Hematopoietic multipotent progenitor cell treated with erythropoietin and hydrocortisone succinate and interleukin-3 and kit ligand, for 8 days (in vitro differentiated cells): ENCODE measurements around the gene TNFRSF19.
"Not testable (repeated sequence)": the region's sequence is repeated elsewhere in the genome, so short reads cannot be mapped to it uniquely, and the experiment has no call there.

Experiments
- DNase-seq: peaks from one replicate; pipeline ENCODE4 v3.0.0-alpha.2; 2015

TNFRSF19 gene

DNA sequence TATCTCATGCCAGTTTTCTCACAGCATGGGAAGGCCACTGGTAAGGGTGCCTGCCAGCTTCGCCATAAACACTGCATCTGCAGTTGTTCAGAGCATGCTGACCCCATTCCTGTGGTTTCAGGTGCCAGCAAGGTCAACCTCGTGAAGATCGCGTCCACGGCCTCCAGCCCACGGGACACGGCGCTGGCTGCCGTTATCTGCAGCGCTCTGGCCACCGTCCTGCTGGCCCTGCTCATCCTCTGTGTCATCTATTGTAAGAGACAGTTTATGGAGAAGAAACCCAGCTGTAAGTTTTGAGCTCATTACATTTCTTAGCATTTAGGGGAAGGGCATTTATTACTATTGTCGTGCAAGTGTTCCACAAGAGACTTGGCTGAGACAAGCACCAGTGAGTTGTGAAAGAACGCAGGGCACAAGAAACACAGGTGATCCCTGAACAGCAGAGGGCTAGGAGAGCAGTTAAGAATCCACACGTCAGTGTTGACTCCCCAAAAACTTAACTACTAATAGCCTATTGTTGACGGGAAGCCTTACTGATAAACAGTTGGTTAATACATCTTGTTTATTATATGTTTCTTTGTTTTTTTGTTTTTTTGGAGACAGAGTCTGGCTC lies 88.8 kb downstream of the TNFRSF19 start:
- DNase-seq, result no peak

DNA sequence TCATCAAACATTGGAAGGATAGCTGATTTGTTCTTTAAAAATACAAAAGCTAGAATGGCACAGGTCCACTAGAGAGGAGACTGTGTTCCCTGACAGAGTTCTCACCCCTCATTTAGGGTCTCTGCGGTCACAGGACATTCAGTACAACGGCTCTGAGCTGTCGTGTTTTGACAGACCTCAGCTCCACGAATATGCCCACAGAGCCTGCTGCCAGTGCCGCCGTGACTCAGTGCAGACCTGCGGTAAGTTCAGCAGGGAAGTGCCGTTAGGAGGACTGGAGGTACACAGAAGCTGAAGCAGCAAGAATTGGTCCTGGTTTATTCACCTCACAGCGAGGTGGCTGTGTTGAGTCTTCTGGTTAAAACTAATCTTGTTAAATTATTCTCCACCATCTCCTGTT lies 90.0 kb downstream of the TNFRSF19 start:
- no peak for DNase-seq

DNA sequence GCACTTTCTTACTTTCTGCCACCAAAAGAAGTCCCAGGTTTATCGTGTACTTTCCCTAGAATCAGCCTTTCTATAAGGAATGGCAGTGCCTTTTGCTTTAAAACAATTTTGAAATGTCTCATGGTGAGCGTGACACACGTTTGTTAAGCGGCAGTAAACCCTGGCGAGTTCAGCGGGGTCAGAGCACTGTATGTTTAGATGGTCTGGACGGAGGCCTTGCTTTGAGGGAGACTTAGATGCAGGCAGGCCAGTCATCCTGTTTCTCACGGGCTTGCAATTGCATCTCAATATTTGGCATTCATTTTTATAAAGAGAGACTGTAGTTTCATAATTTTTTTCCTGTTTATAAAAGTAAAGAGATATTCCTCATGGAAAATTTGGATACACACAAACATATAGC lies 96.4 kb downstream of the TNFRSF19 start:
- no peak for DNase-seq

DNA sequence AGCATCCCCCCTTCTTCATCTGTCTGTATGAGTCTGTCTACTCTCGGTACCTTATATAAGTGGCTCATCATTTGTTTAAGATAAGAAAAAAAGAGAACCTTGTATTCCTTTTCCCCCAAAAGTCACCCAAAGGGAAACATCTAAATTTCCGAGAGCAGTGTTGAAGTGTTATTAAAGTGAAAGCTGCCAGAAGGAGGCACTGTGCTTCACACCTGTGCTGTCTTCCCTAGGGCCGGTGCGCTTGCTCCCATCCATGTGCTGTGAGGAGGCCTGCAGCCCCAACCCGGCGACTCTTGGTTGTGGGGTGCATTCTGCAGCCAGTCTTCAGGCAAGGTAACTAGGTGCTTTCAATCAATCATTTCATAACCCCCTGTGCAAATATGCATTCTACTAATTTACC lies 97.5 kb downstream of the TNFRSF19 start:
- no peak for DNase-seq

DNA sequence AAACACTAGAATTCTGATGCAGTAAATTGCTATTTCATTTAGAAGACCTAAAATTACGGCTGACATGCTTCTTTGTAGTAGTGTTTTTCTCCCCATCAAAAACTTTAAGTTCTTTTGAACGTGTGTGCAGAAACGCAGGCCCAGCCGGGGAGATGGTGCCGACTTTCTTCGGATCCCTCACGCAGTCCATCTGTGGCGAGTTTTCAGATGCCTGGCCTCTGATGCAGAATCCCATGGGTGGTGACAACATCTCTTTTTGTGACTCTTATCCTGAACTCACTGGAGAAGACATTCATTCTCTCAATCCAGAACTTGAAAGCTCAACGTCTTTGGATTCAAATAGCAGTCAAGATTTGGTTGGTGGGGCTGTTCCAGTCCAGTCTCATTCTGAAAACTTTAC lies 98.3 kb downstream of the TNFRSF19 start:
- DNase-seq, result no peak

DNA sequence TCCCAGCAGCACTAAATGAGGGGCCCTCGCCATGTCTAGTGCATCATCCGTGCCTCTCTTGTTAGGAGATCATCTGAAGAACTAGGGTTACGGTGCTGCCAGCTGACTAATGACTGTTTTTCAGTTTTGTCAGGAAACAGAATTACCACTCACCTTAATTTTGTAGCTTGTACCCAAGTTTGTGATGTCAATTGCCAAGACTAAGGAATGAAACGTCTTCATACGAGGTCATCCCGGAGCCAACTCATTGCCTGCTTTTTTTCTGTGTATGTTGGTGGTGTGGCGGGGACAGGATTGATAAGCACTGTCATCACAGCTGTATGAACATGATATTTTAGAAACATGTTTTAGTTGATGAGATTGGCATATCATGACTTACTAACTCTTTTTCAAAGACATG lies 100.6 kb downstream of the TNFRSF19 start:
- peak; percentile 64 for DNase-seq

DNA sequence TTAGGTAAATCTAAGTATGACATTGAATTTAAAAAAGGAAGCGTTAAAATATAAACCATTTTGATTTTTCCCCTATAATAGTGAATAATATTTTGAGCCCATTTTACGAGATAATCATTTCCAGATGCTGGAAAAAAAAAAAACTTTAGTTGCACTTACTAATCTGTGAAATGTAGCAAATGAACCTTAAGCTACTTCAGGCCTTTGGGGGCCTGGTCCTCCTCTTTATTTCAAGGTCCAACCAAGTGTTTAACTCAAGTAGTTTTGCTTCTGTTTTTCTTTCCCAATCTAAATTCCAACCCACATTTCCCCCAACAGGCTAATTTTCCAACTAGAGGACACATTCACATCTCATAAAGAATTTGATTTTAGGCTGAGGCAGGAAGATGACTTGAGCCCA lies 101.2 kb downstream of the TNFRSF19 start:
- no peak for DNase-seq

DNA sequence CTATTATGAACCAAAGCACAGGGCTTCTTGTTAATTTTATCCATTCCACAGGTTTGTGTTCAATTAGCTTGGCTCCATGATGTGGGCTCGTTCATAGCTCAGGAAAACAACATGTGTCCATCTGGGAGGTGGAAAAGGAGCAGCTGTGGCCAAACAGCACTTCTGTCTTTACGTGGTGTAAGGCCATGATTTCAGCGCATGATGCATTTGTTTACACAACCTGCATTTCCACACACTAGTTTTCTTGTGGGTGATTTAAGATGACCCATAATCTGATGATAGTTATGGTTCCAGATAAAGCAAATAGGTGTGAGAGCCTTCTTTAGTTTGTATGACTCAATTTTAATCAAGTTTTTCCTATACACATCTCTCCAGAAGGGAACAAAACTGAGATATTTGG lies 101.7 kb downstream of the TNFRSF19 start:
- DNase-seq, result no peak

DNA sequence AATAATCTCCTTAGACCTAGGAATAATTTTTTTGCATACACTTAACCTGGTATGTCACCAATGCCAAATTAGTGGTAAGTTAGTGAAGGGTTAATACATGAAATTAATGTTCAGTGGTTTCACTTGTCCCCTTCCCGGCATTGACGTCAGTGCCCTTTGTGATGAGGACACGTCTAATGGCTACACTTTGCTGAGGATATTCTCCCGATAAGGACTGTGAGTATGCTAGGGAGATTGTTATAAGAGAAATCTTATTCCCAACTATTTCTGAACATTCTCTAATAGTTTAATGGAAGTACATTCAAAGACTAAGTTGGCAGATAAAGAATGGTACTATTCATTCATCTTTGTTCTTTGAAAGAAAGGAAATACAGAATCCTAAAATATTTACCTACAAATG lies 102.4 kb downstream of the TNFRSF19 start:
- no peak for DNase-seq

DNA sequence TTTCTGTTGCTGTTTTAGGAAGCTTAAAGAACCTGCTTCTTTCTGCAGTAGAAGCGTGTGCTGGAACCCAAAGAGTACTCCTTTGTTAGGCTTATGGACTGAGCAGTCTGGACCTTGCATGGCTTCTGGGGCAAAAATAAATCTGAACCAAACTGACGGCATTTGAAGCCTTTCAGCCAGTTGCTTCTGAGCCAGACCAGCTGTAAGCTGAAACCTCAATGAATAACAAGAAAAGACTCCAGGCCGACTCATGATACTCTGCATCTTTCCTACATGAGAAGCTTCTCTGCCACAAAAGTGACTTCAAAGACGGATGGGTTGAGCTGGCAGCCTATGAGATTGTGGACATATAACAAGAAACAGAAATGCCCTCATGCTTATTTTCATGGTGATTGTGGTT lies 103.1 kb downstream of the TNFRSF19 start:
- no peak for DNase-seq

DNA sequence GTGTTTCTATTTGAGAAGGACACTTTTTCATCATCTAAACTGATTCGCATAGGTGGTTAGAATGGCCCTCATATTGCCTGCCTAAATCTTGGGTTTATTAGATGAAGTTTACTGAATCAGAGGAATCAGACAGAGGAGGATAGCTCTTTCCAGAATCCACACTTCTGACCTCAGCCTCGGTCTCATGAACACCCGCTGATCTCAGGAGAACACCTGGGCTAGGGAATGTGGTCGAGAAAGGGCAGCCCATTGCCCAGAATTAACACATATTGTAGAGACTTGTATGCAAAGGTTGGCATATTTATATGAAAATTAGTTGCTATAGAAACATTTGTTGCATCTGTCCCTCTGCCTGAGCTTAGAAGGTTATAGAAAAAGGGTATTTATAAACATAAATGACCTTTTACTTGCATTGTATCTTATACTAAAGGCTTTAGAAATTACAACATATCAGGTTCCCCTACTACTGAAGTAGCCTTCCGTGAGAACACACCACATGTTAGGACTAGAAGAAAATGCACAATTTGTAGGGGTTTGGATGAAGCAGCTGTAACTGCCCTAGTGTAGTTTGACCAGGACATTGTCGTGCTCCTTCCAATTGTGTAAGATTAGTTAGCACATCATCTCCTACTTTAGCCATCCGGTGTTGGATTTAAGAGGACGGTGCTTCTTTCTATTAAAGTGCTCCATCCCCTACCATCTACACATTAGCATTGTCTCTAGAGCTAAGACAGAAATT lies 103.8 kb downstream of the TNFRSF19 start:
- no peak for DNase-seq

DNA sequence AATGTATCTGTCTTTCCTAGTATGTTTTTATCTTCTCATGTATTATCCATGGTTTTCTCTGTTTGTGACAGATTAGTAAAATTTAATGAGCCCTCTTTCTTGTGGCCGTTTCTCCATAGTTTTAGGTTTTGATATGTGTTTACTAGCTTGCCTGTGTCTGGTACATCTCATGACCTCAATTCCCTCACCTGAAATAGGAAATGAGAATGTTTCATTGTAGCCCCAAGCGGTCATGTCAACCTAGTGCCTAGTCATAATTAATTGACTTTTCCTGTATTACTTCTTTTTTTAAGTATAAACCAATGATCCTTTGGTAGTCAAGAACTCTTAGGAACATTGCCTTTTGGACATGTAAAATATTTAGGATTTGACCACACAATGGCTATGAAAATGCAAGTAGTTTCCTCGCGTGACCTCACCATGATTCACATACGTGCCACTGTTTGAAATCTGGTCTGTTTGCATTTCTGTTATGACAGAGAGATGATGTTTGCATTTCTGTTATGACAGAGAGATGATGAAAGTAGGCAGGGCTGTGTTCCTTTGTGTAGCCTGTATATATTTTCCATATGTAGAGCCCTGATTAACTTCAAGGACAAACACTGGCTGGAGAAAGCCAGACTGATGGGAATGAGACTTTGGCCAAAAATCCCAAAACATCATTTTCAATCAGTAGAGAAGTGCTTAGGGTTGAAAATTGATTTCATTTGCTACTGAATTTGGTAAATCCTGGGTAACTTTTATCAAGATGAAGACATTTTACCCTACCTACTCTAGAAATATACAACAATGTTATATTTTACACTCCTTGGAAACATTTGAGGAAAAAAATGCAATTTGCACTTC lies 104.8 kb downstream of the TNFRSF19 start:
- no peak for DNase-seq

DNA sequence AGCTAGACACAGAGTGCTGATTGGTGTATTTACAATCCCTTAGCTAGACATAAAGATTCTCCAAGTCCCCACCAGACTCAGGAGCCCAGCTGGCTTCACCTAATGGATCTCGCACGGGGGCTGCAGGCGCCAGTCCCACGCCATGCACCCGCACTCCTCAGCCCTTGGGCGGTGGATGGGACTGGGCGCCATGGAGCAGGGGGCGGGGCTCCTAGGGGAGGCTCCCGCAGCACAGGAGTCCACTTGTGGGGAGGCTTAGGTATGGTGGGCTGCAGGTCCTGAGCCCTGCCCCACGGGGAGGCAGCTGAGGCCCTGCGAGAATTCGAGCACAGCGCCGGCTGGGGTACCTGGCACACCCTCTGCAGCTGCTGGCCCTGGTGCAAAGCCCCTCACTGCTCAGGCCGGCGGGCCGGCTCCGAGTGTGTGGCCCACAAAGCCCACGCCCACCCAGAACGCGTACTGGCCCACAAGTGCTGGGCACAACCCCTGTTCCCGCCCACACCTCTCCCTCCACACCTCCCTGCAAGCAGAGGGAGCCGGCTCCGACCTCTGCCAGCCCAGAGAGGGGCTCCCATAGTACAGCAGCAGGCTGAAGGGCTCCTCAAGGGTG lies 107.6 kb downstream of the TNFRSF19 start:
- not testable (repeated sequence) for DNase-seq

DNA sequence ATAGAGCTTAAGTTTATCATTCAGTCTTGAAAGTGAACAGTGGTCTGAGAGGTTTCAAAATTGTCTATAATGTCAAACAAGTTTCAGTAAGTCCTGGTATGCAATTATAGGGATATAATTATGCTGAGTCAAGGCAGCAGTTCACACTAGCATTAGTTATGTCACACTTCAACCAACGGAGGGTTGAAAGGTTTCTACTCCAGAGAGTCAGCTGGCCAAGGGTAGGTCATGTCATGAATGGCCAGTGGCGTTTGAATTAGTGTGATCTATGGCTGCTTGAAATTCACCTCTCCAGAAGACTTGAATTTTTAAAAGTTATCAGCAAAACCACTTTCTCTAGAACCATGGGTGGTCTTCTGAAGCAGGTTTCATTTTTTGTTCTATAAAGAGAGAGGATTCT lies 108.6 kb downstream of the TNFRSF19 start:
- no peak for DNase-seq

DNA sequence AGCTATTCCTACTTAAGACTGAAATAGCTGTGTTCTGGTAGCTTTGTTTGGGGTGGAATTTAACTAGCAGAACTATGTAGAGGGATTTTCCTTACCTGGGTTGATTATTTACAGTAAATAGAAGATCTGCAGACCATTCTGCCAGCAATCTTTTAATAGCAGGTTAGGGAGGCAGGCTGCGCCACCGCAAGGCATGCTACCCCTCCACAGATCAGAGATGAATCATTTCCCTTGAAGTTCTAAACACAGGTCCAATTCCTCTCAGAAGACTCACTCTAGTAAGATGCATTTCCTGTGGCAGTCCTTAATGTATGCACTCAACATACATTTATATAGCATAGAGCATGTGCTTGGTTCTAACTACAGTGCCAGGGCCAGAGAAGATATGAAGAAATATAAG lies 109.0 kb downstream of the TNFRSF19 start:
- no peak for DNase-seq

DNA sequence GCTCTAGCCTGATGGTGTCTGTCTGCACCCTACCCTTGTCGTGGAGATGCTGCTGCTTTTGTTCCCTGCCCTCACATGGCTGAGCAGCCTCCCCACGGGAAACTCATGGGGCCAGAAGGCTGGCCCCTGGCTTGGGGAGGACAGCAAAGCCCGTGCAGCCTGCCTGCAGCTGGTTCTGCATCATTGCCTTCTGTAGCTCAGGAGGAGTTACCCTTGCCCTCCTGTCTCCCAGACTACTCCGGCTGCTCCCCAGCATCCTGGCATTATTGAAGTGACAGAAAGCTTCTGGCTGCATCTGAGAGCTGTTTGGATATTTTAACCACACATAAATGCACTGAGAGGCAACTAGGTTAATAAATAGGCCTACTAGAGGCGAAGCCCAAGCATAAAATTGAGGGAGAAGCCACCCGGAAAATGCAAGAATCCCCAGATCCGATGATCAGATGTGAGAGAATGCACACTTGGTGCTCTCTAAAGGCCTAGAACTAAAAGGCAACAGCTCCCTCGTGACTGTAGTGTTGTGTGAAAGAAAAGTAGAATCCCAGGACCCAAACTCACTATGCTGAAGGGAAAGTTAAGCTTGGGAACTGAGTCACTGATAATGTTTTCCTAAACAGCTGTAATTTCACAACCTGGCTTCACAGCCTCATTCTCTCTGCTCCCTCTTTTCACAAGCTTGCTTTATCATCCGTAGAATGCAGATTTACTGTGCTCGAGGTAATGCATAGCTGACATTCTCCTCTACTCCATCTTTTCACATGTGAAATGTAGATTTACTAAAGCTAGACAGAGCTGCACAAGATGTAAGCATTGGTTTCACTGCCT lies 110.8 kb downstream of the TNFRSF19 start:
- no peak for DNase-seq

DNA sequence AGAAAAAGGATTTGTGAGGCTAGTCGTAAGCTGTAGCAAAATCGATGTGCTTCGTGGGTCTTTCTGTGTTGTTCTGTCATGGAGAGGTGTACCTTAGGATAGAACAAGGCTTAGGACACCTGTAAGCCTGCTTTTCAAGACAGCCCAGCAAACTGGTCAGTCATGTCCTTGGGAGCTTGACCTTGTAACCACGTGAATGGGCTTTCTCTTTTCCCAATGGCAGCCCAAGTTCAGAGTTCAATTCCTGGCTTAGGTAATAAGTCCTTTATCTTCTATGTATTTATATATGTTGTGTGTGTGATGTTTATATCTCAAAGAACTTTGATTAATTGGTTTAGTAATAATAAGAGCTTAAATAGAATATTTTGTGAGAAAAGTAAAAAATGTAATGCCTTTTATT lies 112.9 kb downstream of the TNFRSF19 start:
- DNase-seq, result no peak

DNA sequence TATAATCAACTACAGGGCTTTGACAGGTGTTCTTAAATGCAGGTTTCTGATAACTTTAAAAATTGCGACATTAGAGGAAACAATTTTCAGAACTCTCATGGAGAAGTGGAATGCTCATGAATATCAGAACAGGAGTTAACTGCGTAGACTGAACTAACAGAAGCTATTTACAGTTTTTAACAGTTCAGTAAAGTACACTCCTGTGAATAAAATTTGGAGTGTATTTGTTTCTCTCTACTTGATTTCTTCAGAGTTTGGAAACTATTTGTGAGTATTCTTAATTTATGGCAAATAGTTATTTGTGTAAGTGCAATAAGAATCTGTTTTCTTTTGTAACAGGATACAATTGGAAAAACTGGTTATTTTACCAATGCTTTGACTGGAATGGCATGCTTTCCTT lies 114.4 kb downstream of the TNFRSF19 start:
- no peak for DNase-seq

DNA sequence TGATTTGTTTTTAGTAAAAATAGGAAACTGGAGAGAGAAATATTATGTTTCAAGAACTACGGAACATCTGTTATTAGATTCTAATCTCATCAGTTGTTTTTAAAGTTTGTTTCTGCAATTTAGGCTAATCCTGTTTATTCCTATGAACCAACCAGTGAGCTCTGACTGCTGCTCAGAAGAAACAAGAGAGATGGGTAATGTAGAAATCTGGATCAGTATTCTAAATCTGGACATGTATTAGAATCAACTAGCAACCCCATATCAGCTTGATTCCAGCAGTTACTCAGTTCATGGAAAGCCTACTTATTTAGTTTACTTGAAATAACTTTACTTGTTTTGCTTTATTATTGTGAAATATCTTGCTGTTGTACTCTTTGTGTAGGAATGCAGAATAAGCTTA lies 115.2 kb downstream of the TNFRSF19 start:
- DNase-seq, result no peak

DNA sequence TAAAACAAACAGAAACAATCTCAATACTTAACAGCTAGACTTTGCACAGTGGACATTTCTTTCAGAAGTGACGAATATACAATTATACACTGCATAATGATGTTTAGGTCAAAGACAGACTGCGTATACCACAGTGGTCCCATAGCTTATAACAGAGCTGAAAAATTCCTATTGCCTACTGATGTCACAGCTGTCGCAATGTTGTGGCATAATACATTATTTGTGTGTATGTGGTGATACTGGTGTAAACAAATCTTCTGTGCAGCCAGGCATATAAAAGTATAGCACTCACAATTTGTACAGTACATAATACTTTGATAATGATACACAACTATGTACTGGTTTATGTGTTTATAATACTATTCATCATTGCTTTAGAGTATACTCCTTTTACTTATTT lies 116.7 kb downstream of the TNFRSF19 start:
- no peak for DNase-seq

DNA sequence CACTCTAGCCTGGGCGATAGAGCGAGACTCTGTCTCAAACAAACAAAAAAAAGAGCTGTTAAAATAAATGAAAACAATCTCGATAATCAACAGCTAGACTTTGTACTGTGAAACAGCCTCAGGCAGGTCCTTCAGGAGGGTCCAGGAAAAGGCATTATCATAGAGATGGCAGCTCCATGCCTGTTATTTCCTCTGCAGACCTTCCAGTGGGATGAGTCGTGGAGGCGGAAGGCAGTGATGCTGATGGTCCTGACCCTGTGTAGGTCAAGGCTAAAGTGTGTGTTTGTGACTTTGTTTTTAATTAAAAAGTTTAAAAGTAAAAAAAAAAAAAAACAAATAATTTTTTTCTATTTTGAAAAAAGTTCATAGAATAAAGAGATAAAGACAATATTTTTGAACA lies 117.4 kb downstream of the TNFRSF19 start:
- DNase-seq, result no peak

DNA sequence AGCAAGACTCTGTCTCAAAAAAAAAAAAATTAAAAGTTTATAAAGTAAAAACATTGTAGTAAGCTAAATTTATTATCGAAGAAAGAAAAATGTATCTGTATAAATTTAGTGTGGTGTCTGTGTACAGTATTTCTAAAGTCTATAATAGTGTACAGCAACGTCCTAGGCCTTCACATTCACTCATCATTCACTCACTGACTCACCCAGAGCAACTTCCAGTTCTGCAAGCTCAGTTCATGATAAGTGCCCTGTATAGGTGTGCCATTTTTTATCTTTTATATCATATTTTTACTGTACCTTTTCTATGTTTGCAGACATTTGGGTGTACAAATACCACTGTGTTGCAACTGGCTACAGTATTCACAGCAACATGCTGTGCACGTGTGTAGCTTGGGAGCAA lies 118.1 kb downstream of the TNFRSF19 start:
- no peak for DNase-seq

DNA sequence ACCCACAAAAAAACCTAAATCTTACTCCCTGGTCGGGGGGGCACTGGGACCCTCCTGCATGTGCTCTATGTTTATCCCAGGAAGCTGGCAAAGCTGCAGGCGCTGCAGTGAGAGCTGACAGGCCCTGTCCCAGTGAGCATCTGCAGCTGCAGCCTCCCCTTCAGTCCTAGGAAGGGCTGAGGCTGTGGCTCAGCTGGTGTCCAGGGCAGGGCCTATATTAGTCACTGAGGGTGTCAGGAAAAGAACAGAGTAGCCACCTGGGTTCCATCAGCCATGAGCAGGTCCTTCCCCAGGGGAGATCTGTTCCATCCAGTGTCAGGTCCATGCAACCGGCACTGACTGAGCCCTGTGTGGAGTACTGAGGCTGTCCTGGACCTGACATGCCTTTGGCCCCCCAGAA lies 120.5 kb downstream of the TNFRSF19 start:
- no peak for DNase-seq
